K562 (cell line): Measurements from ENCODE around the gene FRYL. TPM values are rescaled to one million over a fixed set of nuclear protein-coding genes. Genes with fewer than 3 reads are reported as not detected.

Experiments used
- ARHGAP35 ChIP-seq: fragments of 450-650 bp; IDR thresholded peaks from 2 replicates; pipeline ENCODE4 v1.6.1; 2018; ENCODE audit not compliant: partially characterized antibody
- ARID1B ChIP-seq: fragments of 450-650 bp; IDR thresholded peaks from 2 replicates; pipeline ENCODE4 v1.6.1; 2016; ENCODE audit warnings: antibody characterized with exemption, mild to moderate bottlenecking, inconsistent platforms
- CBX8 ChIP-seq: fragments of 200-600 bp; sonication (generic); IDR thresholded peaks from 2 replicates; pipeline ENCODE4 v1.6.1; 2012; ENCODE audit warnings: borderline replicate concordance, mixed run types, low read depth, mild to moderate bottlenecking, moderate library complexity, mixed read lengths, low read length, control low read depth, inconsistent platforms; ENCODE audit not compliant: poor library complexity, severe bottlenecking; ENCODE audit errors: extremely low read depth
- DPF2 ChIP-seq: fragments of 450-650 bp; IDR thresholded peaks from 2 replicates; pipeline ENCODE4 v1.6.1; 2016
- EP300 ChIP-seq: IDR thresholded peaks from 2 replicates; pipeline ENCODE4 v1.6.1; 2012; ENCODE audit warnings: low read length, improper control_type of control experiment
- HMG20B ChIP-seq: fragments of 250-450 bp; sonication (Bioruptor Pico); IDR thresholded peaks from 2 replicates; pipeline ENCODE4 v1.5.0; 2021; ENCODE audit warnings: mild to moderate bottlenecking
- HNRNPH1 ChIP-seq: fragments of 200-400 bp; formaldehyde crosslinking; optimal IDR thresholded peaks from 2 replicates; pipeline ENCODE3; 2017; ENCODE audit warnings: low read depth, mild to moderate bottlenecking, low read length, moderate library complexity
- KDM1A ChIP-seq, 2 experiments: fragments of 450-650 bp; IDR thresholded peaks; 2 replicates each; pipeline ENCODE4 v1.6.1; 2016; ENCODE audit warnings: mild to moderate bottlenecking in 2 of 2
- MECOM ChIP-seq: fragments of 250-450 bp; sonication (Bioruptor Pico); IDR thresholded peaks from 2 replicates; pipeline ENCODE4 v1.8.0; 2022; ENCODE audit warnings: inconsistent platforms
- MEIS2 ChIP-seq: fragments of 450-650 bp; IDR thresholded peaks from 2 replicates; pipeline ENCODE4 v1.6.1; 2014; ENCODE audit warnings: mild to moderate bottlenecking; ENCODE audit not compliant: partially characterized antibody
- PML ChIP-seq: IDR thresholded peaks from 2 replicates; pipeline ENCODE4 v1.6.1; 2012; ENCODE audit warnings: low read length, inconsistent platforms
- TEAD4 ChIP-seq, 2 experiments: sonication (generic) in 1 of 2; formaldehyde crosslinking in 1 of 2; IDR thresholded peaks; 2 replicates each; pipeline versions ENCODE4 v1.6.1 to v1.8.0; 2012 to 2022; ENCODE audit warnings: borderline replicate concordance in 1 of 2, inconsistent platforms in 1 of 2, low read length in 1 of 2, mild to moderate bottlenecking in 1 of 2, missing genetic modification reagents in 1 of 2
- XRCC5 ChIP-seq: fragments of 200-400 bp; formaldehyde crosslinking; IDR thresholded peaks from 2 replicates; pipeline ENCODE4 v1.6.1; 2017; ENCODE audit warnings: low read depth, mild to moderate bottlenecking, low read length
- ZBTB17 ChIP-seq: fragments of 450-650 bp; formaldehyde crosslinking; IDR thresholded peaks from 2 replicates; pipeline ENCODE4 v1.4.0; 2020; ENCODE audit warnings: mild to moderate bottlenecking
- ZEB2 ChIP-seq: fragments of 450-650 bp; IDR thresholded peaks from 2 replicates; pipeline ENCODE4 v1.6.1; 2016
- ZFPM2 ChIP-seq: fragments of 250-450 bp; sonication (Bioruptor Pico); IDR thresholded peaks from 2 replicates; pipeline ENCODE4 v1.5.1; 2022; ENCODE audit warnings: mild to moderate bottlenecking
- ZNF175 ChIP-seq: fragments of 200-800 bp; sonication (Bioruptor generic); IDR thresholded peaks from 2 replicates; pipeline ENCODE4 v1.6.1; 2016; ENCODE audit warnings: low read depth, mild to moderate bottlenecking, missing genetic modification characterization, missing compliant biosample characterization
- ZNF384 ChIP-seq: IDR thresholded peaks from 2 replicates; pipeline ENCODE4 v1.6.1; 2012; ENCODE audit warnings: low read depth, low read length, improper control_type of control experiment
- polyA plus RNA-seq, 8 experiments: library from polyadenylated mRNA; depleted of rRNA in 4 of 8; stranded (reverse) in 5 of 8; unstranded in 3 of 8; fragments of >200 nt; fragmentation: Nextera tagmentation in 2 of 8; fragmentation: Illumina TruSeq in 1 of 8; extraction: Ambion mirVana in 2 of 8; extraction: Trizol in 1 of 8; gene quantifications; 2 replicates each; pipeline versions ENCODE4 v1.2.1 to v1.2.3, GENCODE V29; 2011 to 2014; ENCODE audit warnings: inconsistent platforms in 1 of 8, missing spikeins in 1 of 8
- total RNA-seq, 7 experiments: library from RNA; depleted of rRNA in 6 of 7; stranded (reverse); fragments of >200 nt in 6 of 7; fragmentation: Illumina TruSeq in 2 of 7; extraction: Trizol in 2 of 7; gene quantifications; 2 replicates each; pipeline versions ENCODE4 v1.2.1 to v1.2.3, GENCODE V29; 2011 to 2021; ENCODE audit warnings: low replicate concordance in 1 of 7
- TF ChIP-seq, protein P1 (sequence below): fragments of 200-800 bp; sonication (Bioruptor generic); IDR thresholded peaks from 2 replicates; pipeline ENCODE4 v1.6.1; 2017; ENCODE audit warnings: missing genetic modification characterization, missing compliant biosample characterization
- TF ChIP-seq, protein P2 (sequence below): sonication (generic); formaldehyde crosslinking; IDR thresholded peaks from 2 replicates; pipeline ENCODE4 v1.8.0; 2022; ENCODE audit warnings: mild to moderate bottlenecking, missing genetic modification reagents, borderline replicate concordance

The FRYL gene
- total and polyA plus RNA-seq, 9 of the 15 experiments (the other 6 are each of a cell fraction or from before 2014, with no cell fraction given): 7.2 to 34.9 (median 15.9) TPM

DNA sequence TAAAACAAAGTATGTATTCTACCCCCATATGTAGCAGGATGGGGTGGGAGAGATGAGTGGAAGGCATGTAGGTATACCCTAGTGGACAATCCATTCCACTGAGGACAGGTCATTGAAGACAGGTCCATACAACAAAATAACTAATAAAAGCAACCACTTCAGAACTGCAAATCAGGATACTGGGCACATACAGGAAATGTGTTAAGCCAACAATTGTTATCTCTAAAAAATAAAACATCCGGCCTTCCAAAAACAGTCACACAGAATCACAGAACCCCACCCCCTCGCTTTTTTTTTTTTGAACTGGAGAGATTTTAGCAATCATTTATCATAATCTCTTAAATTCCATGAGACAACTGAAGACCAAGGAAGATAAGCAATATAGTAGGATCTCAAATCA, 112.9 kb downstream of the FRYL start (continued):
- TF ChIP-seq, protein P1, sequence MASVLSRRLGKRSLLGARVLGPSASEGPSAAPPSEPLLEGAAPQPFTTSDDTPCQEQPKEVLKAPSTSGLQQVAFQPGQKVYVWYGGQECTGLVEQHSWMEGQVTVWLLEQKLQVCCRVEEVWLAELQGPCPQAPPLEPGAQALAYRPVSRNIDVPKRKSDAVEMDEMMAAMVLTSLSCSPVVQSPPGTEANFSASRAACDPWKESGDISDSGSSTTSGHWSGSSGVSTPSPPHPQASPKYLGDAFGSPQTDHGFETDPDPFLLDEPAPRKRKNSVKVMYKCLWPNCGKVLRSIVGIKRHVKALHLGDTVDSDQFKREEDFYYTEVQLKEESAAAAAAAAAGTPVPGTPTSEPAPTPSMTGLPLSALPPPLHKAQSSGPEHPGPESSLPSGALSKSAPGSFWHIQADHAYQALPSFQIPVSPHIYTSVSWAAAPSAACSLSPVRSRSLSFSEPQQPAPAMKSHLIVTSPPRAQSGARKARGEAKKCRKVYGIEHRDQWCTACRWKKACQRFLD (CRISPR knock-in tag): no peak
- TF ChIP-seq PML (no peak), DPF2 (no peak), CBX8 (no peak), KDM1A (IDR thresholded peaks at IDR 0.05) (peak; percentile 46 to 47; a peak in 2 of 4 replicates), ZNF175 (no peak), HNRNPH1 (no peak), ZNF384 (peak; percentile 77), MEIS2 (peak; percentile 32), ZEB2 (no peak), HMG20B (CRISPR knock-in tag) (no peak), XRCC5 (no peak), ZBTB17 (CRISPR knock-in tag) (no peak), MECOM (CRISPR knock-in tag) (no peak), EP300 (peak; percentile 56; the same call in 1 of the 2 replicates), ZFPM2 (CRISPR knock-in tag) (no peak), ARID1B (0 out of 2 replicates have a peak, but pooled peaks have one; percentile 12), TEAD4 (IDR thresholded peaks at IDR 0.05; ENCODE audit: low read length) (peak; percentile 25; the same call in 1 of the 2 replicates), TEAD4 (CRISPR knock-in tag; IDR thresholded peaks at IDR 0.05; ENCODE audit: borderline replicate concordance) (no peak), ARHGAP35 (no peak)
- TF ChIP-seq, protein P2, sequence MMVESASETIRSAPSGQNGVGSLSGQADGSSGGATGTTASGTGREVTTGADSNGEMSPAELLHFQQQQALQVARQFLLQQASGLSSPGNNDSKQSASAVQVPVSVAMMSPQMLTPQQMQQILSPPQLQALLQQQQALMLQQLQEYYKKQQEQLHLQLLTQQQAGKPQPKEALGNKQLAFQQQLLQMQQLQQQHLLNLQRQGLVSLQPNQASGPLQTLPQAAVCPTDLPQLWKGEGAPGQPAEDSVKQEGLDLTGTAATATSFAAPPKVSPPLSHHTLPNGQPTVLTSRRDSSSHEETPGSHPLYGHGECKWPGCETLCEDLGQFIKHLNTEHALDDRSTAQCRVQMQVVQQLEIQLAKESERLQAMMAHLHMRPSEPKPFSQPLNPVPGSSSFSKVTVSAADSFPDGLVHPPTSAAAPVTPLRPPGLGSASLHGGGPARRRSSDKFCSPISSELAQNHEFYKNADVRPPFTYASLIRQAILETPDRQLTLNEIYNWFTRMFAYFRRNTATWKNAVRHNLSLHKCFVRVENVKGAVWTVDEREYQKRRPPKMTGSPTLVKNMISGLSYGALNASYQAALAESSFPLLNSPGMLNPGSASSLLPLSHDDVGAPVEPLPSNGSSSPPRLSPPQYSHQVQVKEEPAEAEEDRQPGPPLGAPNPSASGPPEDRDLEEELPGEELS: no peak
